Right lung (tissue), 10 donors: Measurements from ENCODE around the gene STT3A. TPM values are rescaled to one million over a fixed set of nuclear protein-coding genes. Genes with fewer than 3 reads are reported as not detected.
"Not testable (repeated sequence)": the region's sequence is repeated elsewhere in the genome, so short reads cannot be mapped to it uniquely, and the experiment has no call there.

Experiments
- DNase-seq, 2 donors: peaks; one replicate each; pipeline ENCODE4 v3.0.0-alpha.2; 2013
- long read RNA-seq, 8 donors: transcript quantifications; one replicate each; lab custom pipeline, GENCODE V29; 2026
- polyA plus RNA-seq, 5 donors: library from polyadenylated mRNA; unstranded; fragments of 120-200 nt; gene quantifications; one replicate each; pipeline versions ENCODE4 v1.2.1 to v1.2.3, GENCODE V29; 2013; ENCODE audit warnings: inconsistent platforms in 1 of 5, low replicate concordance in 1 of 5; ENCODE audit not compliant: insufficient read length in 5 of 5, insufficient read depth in 1 of 5

Gene STT3A
- polyA plus RNA-seq, result 100 to 1,000 TPM; 184 to 214 (median 200) TPM
- long read RNA-seq, donor 1, full-length matches to known transcripts, result 40 of 66 reads
- long read RNA-seq, donor 1, partial matches to known transcripts, result 26 of 66 reads
- long read RNA-seq, donor 1, other reads (novel, unspliced or antisense), result 0 of 66 reads
- long read RNA-seq, donor 2, full-length matches to known transcripts, result 23 of 23 reads
- long read RNA-seq, donor 2, partial matches to known transcripts, result 0 of 23 reads
- long read RNA-seq, donor 2, other reads (novel, unspliced or antisense), result 0 of 23 reads
- long read RNA-seq, donor 3, full-length matches to known transcripts, result 14 of 19 reads
- long read RNA-seq, donor 3, partial matches to known transcripts, result 5 of 19 reads
- long read RNA-seq, donor 3, other reads (novel, unspliced or antisense), result 0 of 19 reads
- long read RNA-seq, donor 4, full-length matches to known transcripts, result 22 of 35 reads
- long read RNA-seq, donor 4, partial matches to known transcripts, result 13 of 35 reads
- long read RNA-seq, donor 4, other reads (novel, unspliced or antisense), result 0 of 35 reads
- long read RNA-seq, donor 5, full-length matches to known transcripts, result 30 of 154 reads
- long read RNA-seq, donor 5, partial matches to known transcripts, result 124 of 154 reads
- long read RNA-seq, donor 5, other reads (novel, unspliced or antisense), result 0 of 154 reads
- long read RNA-seq, donor 6, full-length matches to known transcripts, result 42 of 49 reads
- long read RNA-seq, donor 6, partial matches to known transcripts, result 7 of 49 reads
- long read RNA-seq, donor 6, other reads (novel, unspliced or antisense), result 0 of 49 reads
- long read RNA-seq, donor 7, full-length matches to known transcripts, result 54 of 54 reads
- long read RNA-seq, donor 7, partial matches to known transcripts, result 0 of 54 reads
- long read RNA-seq, donor 7, other reads (novel, unspliced or antisense), result 0 of 54 reads
- long read RNA-seq, donor 8, full-length matches to known transcripts, result 16 of 16 reads
- long read RNA-seq, donor 8, partial matches to known transcripts, result 0 of 16 reads
- long read RNA-seq, donor 8, other reads (novel, unspliced or antisense), result 0 of 16 reads

- peak; percentile 100 for DNase-seq
These were observed at the start of gene STT3A for GRCh38 chr11:125592305-125593113. Gene STT3A, plus strand, starts transcription at chr11:125592852. Its CDS starts 3,064 bp downstream, at chr11:125595916.

GRCh38 chr11:125550780-125551179 lies 41.9 kb upstream of the STT3A start:
- no peak for DNase-seq

- DNase-seq, result no peak
These were observed 40.8 kb upstream of the STT3A start for GRCh38 chr11:125551835-125552342.

DNA sequence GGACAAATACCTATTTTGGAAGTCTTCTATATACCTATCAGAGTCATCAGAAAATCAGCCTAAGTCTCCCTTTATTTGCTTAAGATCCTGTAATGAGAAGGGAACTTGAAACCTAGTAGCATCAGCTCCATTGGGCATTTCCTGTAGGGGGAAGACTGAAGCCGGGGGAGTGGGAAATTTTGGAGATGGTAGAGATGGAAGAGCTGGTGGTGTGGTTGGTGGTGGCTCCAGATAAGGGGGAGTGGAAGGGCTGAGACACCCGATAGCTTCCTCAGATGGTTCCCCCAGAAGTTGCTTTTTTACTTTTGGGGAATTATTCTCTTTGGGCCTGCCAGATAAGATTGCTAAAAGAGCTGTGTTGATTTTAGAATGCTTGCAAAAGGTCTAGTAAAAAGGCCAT lies 39.7 kb upstream of the STT3A start:
- no peak for DNase-seq

DNA sequence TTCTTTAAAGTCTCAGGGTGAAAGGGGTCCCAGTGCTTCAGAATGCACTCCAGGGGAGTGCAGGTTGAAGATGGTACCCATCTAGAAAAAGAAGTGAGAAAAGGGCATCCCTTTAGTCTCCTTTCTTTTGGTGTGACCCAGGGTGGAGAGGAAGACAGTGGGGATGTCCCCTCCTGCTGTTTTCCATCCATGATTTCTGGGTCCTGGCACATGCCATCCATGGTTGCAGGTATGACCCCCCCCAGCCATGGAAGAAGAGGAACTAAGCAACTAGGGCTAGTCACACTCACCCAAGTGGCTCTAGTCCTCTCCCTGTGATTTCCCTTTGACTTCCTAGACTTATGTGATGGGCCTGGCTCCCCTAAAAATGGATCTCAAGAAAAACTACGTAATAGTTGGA lies 39.3 kb upstream of the STT3A start:
- DNase-seq, result no peak

DNA sequence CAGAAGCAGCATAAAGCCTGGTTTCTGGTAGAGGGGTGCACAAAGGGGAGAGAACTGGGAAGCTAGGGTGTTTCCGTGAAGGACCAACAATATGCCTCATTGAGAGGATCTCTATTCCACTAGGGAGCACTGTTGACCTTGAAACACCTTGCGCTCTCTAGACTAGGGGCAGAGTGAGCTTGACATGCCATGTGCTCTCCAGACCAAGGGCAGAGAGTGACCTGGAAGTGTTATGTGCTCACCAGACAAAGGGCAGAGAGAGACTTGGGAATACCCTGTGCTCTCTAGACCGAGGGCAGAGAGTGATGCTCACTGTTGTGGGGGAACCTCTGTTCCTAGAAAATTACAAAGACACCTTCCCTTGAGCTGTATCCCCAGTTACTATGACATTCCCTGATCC lies 38.6 kb upstream of the STT3A start:
- no peak for DNase-seq

- DNase-seq, result no peak
These were observed 32.8 kb upstream of the STT3A start for GRCh38 chr11:125559888-125560287.

DNA sequence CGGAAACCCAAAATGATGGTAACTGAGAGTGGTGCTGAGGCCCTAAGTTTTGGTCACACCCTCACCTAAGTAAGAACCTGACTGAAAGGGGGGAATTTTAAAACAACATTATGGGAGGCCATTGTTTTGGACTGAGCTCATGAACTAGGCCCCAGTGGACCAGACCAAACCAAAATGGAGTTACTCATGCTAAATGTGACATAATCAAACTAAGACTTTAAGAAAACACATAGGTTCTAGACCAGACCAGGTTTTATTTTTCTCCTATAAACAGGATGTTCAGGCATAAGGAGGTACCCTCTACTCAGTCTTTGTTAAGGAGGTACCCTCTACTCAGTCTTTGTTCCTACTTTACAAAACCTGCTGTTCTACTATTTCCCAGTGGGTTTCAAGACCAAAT lies 30.7 kb upstream of the STT3A start:
- DNase-seq, result no peak

- no peak for DNase-seq
These were observed 30.2 kb upstream of the STT3A start for GRCh38 chr11:125562430-125562829.

DNA sequence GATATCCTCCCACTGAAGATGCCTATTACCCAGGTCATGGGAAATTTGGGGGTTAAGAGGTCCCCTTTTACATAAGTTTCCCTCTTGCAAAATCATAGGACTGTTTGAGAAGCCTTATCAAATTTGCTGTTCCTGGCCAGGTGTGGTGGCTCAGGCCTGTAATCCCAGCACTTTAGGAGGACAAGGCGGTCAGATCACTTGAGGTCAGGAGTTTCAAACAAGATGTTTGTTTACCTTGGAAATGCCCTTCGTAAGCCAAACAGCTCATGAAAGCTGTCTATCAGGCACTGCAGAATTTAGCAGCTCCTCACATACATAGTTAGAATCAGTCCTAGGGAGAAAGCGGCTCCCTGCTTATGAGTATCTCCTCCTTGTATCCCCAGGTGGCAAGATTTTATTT lies 28.3 kb upstream of the STT3A start:
- DNase-seq, result no peak

DNA sequence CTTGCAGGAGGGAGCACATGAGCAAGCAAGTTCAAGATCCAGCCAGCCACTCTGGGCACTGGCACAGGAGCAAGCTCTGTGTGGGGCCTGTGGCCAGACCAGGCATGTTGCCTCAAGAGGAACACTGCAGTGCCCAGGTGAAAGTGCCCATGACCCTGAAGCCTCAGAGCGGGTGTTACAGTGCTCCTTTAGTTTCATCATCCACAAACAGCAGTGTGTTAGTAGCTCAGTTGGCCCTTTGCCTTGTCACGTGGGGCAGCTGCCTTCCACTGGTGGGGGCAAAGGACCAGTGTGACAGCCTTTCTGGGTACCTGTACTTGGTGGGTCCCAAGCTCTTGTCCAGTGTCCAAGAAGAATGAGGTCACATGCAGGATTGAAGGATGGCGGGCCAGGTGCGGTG lies 26.4 kb upstream of the STT3A start:
- no peak for DNase-seq

DNA sequence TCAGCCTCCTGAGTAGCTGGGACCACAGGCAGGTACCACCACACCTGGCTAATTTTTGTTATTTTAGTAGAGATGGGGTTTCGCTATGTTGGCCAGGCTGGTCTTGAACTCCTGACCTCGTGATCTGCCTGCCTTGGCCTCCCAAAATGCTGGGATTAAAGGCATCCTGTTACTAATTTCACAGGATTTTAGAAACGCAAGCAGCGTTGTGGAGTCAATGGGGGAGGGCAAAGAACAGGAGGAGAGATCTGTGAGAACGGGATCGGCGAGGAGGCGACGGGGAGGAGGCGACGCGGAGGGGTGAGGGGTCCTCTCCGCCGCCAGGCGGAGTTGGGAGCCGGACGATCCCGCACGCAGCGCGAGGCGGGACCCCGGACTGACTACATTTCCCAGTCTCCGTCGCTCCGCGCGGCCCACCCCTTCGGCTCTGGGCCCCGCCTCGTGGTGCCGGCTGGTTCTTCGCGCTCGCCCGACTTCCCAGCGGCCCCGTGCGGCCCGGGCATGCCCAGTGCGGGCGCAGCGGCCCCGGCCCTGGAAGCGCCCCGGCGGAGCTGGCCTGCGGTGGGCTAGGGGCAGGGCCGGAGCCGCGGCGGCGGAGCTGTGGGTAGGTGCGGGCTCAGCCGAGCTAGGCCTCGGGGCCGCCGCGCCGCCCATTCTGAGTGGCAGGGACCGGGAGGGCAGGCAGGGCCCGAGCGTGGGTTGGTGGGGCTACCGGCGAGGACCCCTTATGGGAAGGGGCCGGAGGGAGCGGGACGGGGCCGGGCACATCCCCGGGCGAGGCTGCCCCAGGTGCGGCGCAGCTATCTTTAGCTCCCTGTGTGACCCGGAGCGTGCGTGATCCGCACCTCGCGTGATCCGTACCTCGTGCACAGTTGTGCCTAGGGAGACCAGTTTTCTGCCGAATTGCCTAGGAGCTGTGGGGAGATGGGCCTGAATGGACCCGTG lies 23.4 kb upstream of the STT3A start, which contains the start of gene EI24:
TSS of gene EI24 (plus strand) at position 508 of the 945 bp plus-strand sequence. CDS start 3,051 bp downstream, outside the sequence.
- DNase-seq, result peak; percentile 87 to 89

GRCh38 chr11:125569915-125570621 lies 22.6 kb upstream of the STT3A start:
- no peak for DNase-seq

DNA sequence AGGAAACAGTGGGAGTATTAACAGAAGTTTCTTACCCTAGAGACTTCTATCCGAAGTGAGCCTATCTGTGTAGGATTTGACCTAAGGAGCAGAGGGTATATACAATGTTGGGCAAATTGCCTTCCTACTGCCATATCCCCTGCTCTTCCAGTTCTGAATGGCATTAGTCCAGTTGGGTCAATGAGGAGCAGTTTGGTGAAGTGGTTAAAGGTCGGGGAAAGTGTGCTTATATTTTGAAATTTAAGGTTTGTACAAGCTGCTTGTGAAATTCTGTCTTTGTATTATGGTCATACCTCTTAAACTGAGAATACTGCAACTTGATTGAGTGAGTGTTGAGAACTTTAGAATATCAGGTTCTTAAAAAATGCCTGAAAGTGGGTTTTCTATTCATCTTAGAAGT lies 21.7 kb upstream of the STT3A start:
- DNase-seq, result no peak

DNA sequence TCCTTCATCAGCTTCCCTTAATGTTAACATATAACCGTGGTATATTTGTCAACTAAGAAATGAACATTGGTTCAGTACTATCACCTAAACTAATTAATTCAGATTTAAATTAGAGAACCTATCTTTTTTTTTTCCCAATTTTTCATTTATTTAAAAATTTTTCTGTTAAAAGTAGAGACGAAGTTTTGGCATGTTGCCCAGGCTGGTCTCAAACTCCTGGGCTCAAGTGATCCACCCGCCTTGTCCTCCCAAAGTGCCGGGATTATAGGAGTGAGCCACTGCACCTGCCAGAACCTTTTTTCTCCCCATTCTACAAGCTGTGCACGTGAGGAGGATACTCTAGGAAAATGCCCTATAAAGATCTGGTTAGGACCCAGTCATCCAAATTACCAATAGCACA lies 19.7 kb upstream of the STT3A start:
- no peak for DNase-seq

DNA sequence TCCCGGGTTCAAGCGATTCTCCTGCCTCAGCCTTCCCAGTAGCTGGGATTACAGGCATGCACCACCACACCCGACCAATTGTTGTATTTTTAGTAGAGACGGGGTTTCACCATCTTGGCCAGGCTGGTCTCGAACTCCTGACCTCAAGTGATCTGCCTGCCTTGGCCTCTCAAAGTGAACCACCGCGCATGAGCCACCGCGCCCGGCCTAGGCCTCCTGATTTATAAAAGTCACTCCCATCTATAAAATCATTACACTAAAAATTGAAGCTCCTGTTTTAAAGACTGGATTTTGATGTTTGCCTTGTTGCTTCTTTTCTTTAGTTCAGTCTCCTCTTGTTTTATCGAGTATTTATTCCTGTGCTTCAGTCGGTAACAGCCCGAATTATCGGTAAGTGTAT lies 15.5 kb upstream of the STT3A start:
- not testable (repeated sequence) for DNase-seq

DNA sequence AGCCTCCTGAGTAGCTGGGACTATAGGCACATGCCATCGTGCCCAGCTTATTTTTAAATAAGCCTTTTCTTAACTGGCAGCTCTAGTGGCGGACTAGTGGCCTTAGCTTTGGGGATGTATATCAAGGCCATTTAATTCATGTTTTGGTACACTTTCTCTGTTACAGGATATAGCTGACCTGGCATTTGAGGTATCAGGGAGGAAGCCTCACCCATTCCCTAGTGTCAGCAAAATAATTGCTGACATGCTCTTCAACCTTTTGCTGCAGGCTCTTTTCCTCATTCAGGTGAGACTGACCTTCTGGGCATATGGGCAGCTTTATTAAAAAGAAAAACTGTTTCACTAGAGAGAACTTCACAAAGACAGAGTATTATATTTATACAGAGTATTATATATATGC lies 13.9 kb upstream of the STT3A start:
- DNase-seq, result no peak

DNA sequence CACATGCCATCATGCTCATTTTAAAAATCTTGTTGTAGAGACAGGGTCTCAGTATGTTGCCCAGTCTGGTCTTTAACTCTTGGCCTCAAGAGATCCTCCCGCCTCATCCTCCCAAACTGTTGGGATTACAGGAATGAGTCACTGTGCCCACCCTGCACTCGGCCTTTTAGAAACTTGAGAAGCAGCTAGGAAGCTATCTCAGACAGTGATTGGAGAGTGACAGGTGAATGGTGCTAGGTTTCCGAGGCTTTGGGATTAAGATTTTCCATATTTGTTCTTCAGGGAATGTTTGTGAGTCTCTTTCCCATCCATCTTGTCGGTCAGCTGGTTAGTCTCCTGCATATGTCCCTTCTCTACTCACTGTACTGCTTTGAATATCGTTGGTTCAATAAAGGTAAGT lies 12.8 kb upstream of the STT3A start:
- no peak for DNase-seq

DNA sequence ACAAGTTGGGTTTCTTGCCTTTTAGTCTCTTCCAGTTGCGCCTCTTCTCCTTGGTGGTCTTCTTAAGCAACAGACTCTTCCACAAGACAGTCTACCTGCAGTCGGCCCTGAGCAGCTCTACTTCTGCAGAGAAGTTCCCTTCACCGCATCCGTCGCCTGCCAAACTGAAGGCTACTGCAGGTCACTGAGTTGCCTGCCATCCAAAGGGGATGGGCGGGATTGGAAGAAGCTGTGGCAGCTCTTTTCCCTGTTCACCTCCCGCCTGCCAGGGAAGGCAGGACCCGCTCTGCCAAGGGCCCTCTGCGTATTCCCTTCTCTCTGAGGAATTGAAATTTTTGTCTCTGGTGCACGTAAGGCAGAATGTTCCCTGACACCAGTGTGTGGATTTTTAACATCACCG lies 9.2 kb upstream of the STT3A start:
- DNase-seq, result no peak
